ENCODE results near the gene INF2. TPM values are rescaled to one million over a fixed set of nuclear protein-coding genes. Genes with fewer than 3 reads are reported as not detected.

The INF2 gene
- polyA plus RNA-seq, 1 experiment: 14.9 TPM

DNA sequence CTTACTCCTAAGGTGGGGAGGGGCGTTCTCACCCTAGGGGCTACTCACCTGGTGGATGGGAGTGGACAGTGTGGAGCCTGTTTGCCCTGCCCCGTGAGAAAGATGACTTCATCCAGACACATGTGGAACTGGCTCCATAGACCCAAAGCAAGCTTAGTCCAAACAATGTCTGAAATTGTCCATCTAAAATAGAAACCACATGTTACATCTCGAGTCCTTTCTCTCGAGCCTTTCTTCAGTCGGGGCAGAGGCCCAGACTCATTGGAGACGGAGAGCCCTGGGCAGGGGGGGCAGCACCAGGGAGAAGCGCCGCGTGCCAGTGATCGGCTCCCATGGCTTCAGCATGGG, 67.8 kb downstream of the INF2 start:
- no peaks in the 10 kb centered on the region for H3K27me3 ChIP-seq (ENCODE audit: control insufficient read depth, insufficient read depth, low read length)
- no peak for DNase-seq (ENCODE audit: low read depth, low spot score)
- CTCF ChIA-PET: interaction anchor here (1.4 to 4.0 kb wide), 2 partner anchors 11 to 64 kb away, joined by 4 to 23 read pairs; no protein-coding TSS in a partner anchor
- no peak overlapping the region for H3K27ac ChIP-seq (ENCODE audit: low read depth, low read length)
- POLR2A ChIA-PET: interaction anchor here (0.6 kb wide), 1 partner anchor 11 kb away, joined by 3 read pairs; no protein-coding TSS in a partner anchor
- TF ChIP-seq, protein P1, sequence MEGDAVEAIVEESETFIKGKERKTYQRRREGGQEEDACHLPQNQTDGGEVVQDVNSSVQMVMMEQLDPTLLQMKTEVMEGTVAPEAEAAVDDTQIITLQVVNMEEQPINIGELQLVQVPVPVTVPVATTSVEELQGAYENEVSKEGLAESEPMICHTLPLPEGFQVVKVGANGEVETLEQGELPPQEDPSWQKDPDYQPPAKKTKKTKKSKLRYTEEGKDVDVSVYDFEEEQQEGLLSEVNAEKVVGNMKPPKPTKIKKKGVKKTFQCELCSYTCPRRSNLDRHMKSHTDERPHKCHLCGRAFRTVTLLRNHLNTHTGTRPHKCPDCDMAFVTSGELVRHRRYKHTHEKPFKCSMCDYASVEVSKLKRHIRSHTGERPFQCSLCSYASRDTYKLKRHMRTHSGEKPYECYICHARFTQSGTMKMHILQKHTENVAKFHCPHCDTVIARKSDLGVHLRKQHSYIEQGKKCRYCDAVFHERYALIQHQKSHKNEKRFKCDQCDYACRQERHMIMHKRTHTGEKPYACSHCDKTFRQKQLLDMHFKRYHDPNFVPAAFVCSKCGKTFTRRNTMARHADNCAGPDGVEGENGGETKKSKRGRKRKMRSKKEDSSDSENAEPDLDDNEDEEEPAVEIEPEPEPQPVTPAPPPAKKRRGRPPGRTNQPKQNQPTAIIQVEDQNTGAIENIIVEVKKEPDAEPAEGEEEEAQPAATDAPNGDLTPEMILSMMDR (IDR thresholded peaks at IDR 0.05; ENCODE audit: low read depth, low read length): no peak
- H3K9me3 ChIP-seq (ENCODE audit: control insufficient read depth, insufficient read depth, low read length): peaks cover 5% of the 10 kb centered on the region; the same call in 1 of the 2 replicates
- no peak overlapping the region for H3K4me3 ChIP-seq (ENCODE audit: low read depth, low read length)

DNA sequence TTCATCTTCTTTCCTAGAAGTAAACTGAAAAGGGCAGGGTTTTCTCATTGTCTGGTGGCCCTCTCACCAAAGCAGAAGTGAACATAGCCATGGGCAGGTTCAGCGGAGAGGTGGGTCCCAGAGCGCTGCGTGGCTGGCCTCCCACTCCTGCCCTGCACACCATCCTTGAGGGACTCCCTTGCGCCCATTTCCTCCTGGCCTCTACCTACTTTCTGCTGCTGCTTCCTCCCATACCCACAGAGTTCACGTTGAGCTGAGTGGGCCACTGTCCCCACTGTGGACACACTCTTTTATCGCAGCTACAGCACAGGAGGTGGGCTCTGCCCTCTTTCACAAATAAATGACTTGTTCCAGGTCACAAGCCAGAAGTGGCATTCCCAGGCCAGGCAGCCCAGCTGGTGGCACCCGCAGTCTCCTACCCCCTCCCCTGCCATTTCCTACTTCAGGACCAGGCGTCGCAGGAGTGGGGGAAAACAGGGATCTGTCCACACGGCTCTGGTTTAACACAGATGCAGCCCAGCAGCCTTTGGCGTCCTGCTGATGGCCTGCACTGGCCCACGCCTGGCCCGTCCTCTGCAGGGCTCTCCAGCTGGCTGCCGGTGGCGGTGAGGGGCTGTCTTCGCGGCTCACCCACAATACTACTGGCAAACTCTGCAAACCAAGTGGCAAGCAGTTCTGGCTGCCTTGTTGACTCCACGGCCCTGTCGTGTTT, 68.4 kb downstream of the INF2 start:
- H3K4me3 ChIP-seq (ENCODE audit: low read depth, low read length): no peak overlapping the region
- TF ChIP-seq, protein P1 (IDR thresholded peaks at IDR 0.05; ENCODE audit: low read depth, low read length): no peak
- ChIA-PET CTCF (interaction anchor here (0.6 to 4.0 kb wide), 3 partner anchors 11 to 210 kb away, joined by 3 to 23 read pairs (median 4); no protein-coding TSS in a partner anchor), POLR2A (interaction anchor here (0.6 kb wide), 1 partner anchor 11 kb away, joined by 3 read pairs; no protein-coding TSS in a partner anchor)
- no peak for DNase-seq (ENCODE audit: low read depth, low spot score)
- H3K27ac ChIP-seq (ENCODE audit: low read depth, low read length): no peak overlapping the region
- peaks cover 4% of the 10 kb centered on the region; the same call in 1 of the 2 replicates for H3K9me3 ChIP-seq (ENCODE audit: control insufficient read depth, insufficient read depth, low read length)
- no peaks in the 10 kb centered on the region for H3K27me3 ChIP-seq (ENCODE audit: control insufficient read depth, insufficient read depth, low read length)

DNA sequence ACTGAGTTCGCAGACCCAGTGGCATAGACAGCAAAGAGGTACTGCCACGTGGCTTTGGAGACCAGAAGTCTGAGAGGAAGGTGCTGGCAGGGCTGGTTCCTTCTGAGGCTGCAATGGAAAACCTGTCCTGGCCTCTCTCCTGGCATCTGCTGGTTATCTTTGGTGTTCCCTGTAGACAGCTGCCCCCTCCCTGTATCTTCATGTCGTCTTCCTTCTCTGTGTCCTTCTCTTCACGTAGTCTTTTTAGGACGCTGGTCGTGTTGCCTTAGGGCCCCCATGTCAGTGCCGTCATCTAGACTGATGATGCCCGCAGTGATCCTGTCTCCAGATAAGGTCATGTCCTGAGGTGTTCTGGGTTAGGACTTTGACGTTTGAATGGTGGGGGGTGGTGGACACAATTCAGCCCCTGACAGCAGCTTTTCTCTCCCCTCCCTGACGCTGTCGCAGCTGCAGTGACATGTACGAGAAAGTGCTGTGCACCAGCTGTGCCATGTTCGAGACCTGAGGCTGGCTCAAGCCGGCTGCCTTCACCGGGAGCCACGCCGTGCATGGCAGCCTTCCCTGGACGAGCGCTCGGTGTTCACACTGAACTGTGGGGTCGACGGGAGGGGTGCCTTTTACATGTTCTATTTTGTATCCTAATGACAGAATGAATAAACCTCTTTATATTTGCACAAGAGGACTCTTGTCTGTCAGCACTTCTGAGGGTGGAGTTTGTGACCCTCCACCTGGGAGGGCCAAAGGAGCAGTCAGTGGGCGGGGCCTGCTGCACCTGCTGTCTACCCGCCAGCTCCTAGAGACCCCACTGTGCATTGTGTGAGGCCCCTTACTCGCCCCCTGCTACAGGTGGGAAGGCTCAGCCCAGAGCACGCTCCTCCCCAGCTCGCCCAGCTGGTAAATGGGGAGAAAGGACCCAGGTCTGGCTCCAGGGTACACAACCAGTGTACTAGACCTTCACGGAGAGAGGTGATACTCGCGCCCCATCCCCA, 69.9 kb downstream of the INF2 start:
- TF ChIP-seq, protein P1 (IDR thresholded peaks at IDR 0.05; ENCODE audit: low read depth, low read length): no peak
- H3K9me3 ChIP-seq (ENCODE audit: control insufficient read depth, insufficient read depth, low read length): no peaks in the 10 kb centered on the region
- DNase-seq (ENCODE audit: low read depth, low spot score): no peak
- POLR2A ChIA-PET: no interaction called here
- H3K4me3 ChIP-seq (ENCODE audit: low read depth, low read length): no peak overlapping the region
- CTCF ChIA-PET: interaction anchor here (4.0 kb wide), 1 partner anchor 9 kb away, joined by 23 read pairs; no protein-coding TSS in a partner anchor
- no peak overlapping the region for H3K27ac ChIP-seq (ENCODE audit: low read depth, low read length)
- H3K27me3 ChIP-seq (ENCODE audit: control insufficient read depth, insufficient read depth, low read length): no peaks in the 10 kb centered on the region

DNA sequence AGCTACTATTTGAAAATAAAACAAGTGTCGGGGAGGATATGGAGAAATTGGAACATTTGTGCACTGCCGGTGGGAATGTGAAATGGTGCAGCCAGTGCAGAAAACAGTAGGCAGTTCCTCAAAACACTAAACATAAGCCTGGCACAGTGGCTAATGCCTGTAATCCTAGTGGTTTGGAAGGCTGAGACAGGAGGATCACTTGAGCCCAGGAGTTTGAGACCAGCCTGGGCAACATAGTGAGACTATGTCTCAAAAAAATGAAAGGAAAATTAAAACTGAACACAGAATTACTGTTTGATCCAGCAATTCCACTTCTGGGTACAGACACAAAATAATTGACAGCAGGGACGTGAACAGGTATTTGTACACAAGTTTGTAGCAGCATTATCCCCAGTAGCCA, 76.1 kb downstream of the INF2 start:
- POLR2A ChIA-PET: no interaction called here
- CTCF ChIA-PET: interaction anchor here (1.5 to 7.2 kb wide), 4 partner anchors 11 to 61 kb away, joined by 4 to 90 read pairs (median 28); partner anchors contain the start of gene SIVA1
- DNase-seq (ENCODE audit: low read depth, low spot score): no peak
- H3K27ac ChIP-seq (ENCODE audit: low read depth, low read length): no peak overlapping the region
- no peak overlapping the region for H3K4me3 ChIP-seq (ENCODE audit: low read depth, low read length)
- H3K27me3 ChIP-seq (ENCODE audit: control insufficient read depth, insufficient read depth, low read length): no peaks in the 10 kb centered on the region
- TF ChIP-seq, protein P1 (IDR thresholded peaks at IDR 0.05; ENCODE audit: low read depth, low read length): no peak
- no peaks in the 10 kb centered on the region for H3K9me3 ChIP-seq (ENCODE audit: control insufficient read depth, insufficient read depth, low read length)
